Measurements from ENCODE around the gene ITM2C. TPM values are rescaled to one million over a fixed set of nuclear protein-coding genes. Genes with fewer than 3 reads are reported as not detected.

The ITM2C gene
- total and polyA plus RNA-seq, 9 of the 15 experiments (the other 6 are each of a cell fraction or from before 2014, with no cell fraction given), result 0.49 to 58.8 (median 21.5) TPM

DNA sequence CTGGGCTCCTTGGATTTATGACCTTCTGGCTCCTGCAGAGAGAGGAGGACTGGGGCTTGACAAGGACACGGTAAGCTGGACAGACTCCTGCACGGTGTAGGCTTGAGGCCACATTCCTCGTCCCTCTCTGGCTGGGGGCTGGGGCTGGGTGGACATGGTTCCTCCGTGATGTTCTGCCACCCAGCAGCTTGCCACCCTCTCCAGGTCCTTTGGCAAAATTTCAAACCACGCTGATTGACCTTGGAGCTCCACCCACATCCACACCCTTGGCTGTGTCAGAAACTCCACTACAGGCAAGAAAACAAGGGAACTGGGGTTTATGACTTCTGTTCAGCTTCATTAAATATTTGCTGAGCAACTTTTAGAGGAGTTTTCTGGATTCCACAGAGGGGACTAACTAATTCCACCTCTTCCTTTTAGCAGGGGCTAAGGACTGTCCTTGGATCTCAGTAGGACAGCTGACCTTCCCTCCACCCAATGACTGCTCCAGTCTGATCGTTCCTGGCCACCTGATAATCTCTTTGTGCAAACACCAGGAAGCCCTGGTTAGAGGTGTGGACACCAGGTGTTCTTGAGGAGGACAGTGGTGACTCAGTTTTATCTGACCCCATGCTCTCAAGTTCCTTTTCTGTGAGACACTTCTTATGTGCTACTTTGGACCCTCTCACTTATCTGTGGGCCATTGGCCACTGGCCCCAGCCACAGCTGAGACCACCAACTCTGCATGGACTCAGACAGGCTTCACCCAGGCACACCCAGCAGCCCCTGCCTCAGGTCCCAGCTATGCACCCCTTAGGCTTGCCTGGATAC is 31.0 kb downstream of the ITM2C start (continued):
- TF ChIP-seq, protein P1, sequence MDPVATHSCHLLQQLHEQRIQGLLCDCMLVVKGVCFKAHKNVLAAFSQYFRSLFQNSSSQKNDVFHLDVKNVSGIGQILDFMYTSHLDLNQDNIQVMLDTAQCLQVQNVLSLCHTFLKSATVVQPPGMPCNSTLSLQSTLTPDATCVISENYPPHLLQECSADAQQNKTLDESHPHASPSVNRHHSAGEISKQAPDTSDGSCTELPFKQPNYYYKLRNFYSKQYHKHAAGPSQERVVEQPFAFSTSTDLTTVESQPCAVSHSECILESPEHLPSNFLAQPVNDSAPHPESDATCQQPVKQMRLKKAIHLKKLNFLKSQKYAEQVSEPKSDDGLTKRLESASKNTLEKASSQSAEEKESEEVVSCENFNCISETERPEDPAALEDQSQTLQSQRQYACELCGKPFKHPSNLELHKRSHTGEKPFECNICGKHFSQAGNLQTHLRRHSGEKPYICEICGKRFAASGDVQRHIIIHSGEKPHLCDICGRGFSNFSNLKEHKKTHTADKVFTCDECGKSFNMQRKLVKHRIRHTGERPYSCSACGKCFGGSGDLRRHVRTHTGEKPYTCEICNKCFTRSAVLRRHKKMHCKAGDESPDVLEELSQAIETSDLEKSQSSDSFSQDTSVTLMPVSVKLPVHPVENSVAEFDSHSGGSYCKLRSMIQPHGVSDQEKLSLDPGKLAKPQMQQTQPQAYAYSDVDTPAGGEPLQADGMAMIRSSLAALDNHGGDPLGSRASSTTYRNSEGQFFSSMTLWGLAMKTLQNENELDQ (CRISPR knock-in tag; IDR thresholded peaks at IDR 0.05; ENCODE audit: borderline replicate concordance), result no peak
- TF ChIP-seq FOXA1 (IDR thresholded peaks at IDR 0.05; ENCODE audit: borderline replicate concordance) (no peak), PYGO2 (tag; IDR thresholded peaks at IDR 0.05) (no peak), HSF4 (CRISPR knock-in tag; IDR thresholded peaks at IDR 0.05; ENCODE audit: borderline replicate concordance) (no peak), STAG1 (CRISPR knock-in tag; IDR thresholded peaks at IDR 0.05; ENCODE audit: borderline replicate concordance) (no peak), ZNF785 (CRISPR knock-in tag; IDR thresholded peaks at IDR 0.05) (no peak), CEBPB (tag; IDR thresholded peaks at IDR 0.05) (no peak), KAT7 (CRISPR knock-in tag; IDR thresholded peaks at IDR 0.05; ENCODE audit: borderline replicate concordance) (no peak), ZNF224 (CRISPR knock-in tag; IDR thresholded peaks at IDR 0.05) (no peak), ZNF12 (CRISPR knock-in tag; IDR thresholded peaks at IDR 0.05) (no peak), SOX6 (IDR thresholded peaks at IDR 0.05) (no peak), PTBP1 (IDR thresholded peaks at IDR 0.05; ENCODE audit: low read depth, low read length) (no peak), CBFA2T3 (IDR thresholded peaks at IDR 0.05) (peak; percentile 56), CHD1 (IDR thresholded peaks at IDR 0.05; ENCODE audit: low read length) (no peak), SP2 (IDR thresholded peaks at IDR 0.05; ENCODE audit: extremely low read depth, low read depth, low read length, poor library complexity, severe bottlenecking) (no peak), ZBTB8A (IDR thresholded peaks at IDR 0.05; ENCODE audit: partially characterized antibody) (no peak), TAL1 (IDR thresholded peaks at IDR 0.05) (peak; percentile 34; the same call in 1 of the 2 replicates)
- TF ChIP-seq, protein P2, sequence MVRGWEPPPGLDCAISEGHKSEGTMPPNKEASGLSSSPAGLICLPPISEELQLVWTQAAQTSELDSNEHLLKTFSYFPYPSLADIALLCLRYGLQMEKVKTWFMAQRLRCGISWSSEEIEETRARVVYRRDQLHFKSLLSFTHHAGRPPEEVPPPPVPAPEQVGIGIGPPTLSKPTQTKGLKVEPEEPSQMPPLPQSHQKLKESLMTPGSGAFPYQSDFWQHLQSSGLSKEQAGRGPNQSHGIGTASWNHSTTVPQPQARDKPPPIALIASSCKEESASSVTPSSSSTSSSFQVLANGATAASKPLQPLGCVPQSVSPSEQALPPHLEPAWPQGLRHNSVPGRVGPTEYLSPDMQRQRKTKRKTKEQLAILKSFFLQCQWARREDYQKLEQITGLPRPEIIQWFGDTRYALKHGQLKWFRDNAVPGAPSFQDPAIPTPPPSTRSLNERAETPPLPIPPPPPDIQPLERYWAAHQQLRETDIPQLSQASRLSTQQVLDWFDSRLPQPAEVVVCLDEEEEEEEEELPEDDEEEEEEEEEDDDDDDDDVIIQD (CRISPR knock-in tag; IDR thresholded peaks at IDR 0.05), result no peak
- TF ChIP-seq, protein P3, sequence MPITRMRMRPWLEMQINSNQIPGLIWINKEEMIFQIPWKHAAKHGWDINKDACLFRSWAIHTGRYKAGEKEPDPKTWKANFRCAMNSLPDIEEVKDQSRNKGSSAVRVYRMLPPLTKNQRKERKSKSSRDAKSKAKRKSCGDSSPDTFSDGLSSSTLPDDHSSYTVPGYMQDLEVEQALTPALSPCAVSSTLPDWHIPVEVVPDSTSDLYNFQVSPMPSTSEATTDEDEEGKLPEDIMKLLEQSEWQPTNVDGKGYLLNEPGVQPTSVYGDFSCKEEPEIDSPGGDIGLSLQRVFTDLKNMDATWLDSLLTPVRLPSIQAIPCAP (CRISPR knock-in tag; IDR thresholded peaks at IDR 0.05; ENCODE audit: borderline replicate concordance), result no peak
- TF ChIP-seq, protein P4, sequence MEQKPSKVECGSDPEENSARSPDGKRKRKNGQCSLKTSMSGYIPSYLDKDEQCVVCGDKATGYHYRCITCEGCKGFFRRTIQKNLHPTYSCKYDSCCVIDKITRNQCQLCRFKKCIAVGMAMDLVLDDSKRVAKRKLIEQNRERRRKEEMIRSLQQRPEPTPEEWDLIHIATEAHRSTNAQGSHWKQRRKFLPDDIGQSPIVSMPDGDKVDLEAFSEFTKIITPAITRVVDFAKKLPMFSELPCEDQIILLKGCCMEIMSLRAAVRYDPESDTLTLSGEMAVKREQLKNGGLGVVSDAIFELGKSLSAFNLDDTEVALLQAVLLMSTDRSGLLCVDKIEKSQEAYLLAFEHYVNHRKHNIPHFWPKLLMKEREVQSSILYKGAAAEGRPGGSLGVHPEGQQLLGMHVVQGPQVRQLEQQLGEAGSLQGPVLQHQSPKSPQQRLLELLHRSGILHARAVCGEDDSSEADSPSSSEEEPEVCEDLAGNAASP (IDR thresholded peaks at IDR 0.05), result no peak
- TF ChIP-seq, protein P5, sequence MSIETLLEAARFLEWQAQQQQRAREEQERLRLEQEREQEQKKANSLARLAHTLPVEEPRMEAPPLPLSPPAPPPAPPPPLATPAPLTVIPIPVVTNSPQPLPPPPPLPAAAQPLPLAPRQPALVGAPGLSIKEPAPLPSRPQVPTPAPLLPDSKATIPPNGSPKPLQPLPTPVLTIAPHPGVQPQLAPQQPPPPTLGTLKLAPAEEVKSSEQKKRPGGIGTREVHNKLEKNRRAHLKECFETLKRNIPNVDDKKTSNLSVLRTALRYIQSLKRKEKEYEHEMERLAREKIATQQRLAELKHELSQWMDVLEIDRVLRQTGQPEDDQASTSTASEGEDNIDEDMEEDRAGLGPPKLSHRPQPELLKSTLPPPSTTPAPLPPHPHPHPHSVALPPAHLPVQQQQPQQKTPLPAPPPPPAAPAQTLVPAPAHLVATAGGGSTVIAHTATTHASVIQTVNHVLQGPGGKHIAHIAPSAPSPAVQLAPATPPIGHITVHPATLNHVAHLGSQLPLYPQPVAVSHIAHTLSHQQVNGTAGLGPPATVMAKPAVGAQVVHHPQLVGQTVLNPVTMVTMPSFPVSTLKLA (conservative IDR thresholded peaks at IDR 0.05), result no peak
